Islet precursor cell (in vitro differentiated cells): ENCODE measurements around the gene COL9A3.

Source experiments
- DNase-seq: peaks from one replicate; pipeline ENCODE4 v3.0.0-alpha.2; 2018

COL9A3 gene

DNA sequence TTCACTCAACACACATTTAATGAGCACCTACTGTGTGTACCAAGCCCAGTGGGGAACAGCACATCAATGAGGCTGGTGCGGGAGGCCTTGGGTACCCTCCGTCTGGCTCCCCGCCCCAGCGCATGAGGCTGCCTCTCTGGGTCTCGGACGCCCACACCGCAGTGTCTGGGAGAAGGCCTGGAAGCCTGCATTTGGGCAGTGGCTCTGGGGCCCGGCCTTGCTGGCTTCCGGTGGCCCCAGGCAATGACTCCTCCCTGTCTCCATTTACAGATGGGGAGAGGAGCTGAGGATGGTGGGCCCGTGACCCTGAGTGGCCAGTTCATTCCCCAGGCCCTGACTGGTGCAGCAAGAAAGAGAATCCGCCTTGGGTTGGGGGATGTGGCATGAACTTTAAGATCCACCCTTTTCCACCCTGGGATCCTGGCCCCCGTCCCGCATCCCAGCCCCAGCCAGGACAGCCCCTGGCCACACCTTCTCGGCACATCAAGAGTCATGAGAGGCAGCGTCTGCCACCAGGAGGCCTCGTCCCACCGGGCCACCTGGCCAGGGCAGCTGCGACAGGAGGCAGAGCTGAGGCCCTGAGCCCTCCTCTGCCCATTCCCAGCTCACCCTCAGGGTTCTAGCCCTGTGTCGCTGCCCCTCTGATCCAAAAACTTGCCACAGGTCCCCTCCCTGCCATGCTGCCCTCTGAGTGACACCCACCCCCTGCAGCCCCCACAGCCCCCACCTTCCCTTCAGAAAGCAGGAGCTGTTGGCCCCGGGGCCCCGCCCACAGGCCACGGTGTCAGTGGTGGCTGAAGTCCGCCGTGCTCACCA is 38.0 kb upstream of the COL9A3 start:
- DNase-seq = no peak

DNA sequence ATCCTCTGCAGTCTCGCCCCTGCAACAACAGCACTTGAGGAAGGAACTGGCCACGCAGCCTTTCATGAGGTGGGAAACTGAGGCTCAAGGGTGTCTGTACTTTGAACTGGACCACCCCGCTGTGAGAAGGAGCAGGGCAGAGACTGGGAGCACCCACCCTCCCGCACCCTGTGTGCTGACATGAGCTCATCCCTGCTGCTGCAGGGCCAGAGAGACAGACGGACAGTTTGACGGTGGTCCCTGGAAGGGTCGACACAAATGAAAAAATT is 37.5 kb upstream of the COL9A3 start:
- DNase-seq = no peak

DNA sequence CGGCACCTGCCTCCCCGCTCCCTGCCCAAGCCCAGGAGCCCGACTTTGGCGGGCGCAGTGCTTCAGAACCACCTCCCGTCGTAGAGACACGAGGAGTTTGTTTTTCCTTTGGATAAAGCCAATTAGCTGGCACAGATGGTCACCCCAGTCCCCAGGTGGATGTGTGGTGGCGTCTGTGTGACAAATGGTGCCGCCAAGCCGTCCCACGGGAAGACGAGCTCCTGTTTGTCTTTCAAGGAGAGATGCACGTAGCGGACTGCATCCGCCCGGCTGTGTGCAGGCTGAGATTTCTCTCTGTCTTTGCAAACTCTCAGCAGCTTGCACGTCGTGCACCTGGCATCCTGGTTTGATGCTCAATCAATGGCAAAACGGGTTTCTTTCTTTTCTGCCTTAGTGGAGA is 36.6 kb upstream of the COL9A3 start:
- no peak for DNase-seq

DNA sequence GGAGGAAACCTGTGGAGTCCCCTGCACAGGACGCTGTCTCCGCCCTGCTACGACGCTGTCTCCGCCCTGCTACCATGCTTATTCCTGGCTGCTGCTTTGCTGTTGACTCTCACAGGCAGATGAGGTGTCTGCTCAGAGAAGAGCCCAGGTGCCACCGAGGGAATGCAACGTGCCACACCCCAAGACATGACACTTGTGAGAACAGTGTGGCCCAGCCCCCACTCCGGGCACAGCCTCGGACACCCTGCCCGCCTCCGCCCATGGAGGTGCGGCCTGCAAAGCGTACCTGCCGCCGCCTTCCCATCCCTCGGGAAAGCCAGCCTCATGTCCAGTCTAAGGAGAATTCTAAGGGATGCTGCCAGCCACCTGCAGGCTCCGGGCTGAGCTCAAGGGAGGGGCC is 36.2 kb upstream of the COL9A3 start:
- DNase-seq = no peak

DNA sequence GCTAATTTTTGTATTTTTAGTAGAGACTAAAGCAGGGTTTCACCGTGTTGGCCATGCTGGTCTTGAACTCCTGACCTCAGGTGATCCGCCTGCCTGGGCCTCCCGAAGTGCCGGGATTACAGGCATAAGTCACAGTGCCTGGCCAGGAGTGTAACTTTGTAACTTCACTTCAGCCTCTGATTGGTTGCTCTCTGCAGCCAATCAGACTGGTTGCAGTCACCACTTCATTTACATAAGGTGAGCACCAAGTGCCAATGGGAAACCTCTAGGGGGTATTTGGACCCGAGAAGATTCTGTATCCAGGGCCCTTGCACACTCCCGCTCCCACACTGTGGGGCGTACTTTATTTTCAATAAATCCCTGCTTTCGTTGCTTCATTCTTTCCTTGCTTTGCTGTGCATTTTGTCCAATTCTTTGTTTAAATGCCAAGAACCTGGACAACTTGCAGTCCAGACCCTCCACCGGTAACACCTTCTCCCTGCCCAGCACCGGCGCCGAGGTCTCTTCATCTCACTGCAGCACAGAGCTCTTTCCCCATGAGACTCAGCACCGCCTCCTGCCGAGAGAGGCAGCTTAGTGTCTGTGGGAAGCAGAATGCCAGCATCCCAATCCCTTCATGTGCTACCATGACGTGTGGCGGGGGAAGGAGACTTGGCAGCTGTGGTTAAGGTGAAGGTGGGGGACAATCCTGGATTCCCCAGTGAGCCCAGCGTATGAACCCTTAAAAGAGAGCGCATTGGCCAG is 34.5 kb upstream of the COL9A3 start:
- DNase-seq = no peak

DNA sequence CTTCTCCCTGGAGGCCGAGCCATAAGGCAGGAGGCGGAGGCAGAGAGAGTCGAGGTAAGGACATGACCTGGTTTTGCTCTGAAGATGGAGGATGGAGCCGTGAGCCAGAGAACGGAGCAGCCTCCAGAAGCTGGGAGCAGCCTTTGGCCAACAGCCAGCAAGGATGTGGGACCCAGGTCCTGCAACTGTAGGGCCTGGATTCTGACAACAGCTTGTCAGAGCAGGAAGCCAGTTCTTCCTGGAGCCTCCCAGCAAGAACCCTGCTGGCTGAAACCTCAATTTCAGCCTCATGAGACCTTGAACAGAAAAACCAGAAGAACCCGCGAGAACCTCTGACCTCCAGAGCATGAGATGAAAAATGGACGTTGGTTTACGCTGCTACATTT is 34.0 kb upstream of the COL9A3 start:
- no peak for DNase-seq

DNA sequence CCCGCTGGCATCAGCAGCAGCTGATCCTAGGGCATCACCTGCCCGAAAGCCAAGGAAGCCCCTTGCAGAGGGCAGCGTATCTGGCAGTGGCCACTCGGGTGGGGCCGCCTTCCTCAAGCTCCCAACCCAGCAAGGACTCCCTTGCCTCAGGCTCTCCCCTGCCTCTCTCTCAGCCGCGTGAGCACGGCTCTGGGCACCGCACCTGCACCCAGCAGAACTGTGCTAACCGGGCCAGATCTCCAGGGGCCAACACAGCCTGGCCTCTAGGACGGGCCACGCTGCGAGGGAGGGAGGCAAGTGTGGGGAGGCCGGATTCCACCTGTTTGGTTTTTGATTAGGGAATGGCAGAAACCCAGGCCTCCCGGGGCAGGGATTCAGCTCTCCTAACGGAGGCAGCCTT is 32.4 kb upstream of the COL9A3 start:
- no peak for DNase-seq

DNA sequence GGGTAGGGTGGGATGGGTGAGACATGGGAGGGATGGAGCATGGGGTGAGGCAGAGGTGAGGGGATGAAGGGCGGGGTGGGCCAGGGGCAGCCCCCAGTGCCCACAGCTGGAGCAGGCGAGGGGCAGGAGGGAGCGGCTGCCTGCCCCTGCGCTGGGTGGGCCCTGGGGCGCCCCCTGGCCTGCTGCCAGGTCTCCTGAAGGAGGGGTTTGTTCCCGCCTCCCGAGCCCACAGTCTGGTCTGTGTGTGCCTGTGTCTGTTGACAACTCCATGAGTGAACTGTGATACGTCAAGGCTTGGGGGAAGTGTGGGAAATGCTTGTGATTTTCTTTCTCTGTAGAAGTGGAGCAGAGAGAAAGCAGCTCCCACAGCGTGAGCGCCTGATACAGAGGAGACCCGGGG is 31.5 kb upstream of the COL9A3 start:
- no peak for DNase-seq

DNA sequence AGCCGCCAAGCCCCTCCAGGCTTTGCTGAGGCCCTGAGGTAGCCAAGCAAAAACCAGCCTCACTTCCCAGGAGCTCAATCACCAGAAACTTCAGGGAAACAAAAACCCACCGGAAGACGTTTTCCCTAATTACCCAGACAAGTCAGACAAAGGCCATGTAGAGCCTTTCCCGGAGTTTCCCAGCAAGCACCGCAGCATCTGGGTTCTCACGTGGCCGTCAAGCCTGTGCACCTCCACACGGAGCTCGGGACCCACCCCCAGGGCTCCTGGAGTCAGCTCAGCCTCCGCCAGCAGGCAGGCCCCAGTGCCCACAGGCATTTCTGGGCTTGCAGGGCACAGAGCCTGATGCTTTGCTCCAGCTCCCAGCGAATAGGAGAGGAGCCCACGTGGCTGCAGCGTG is 30.7 kb upstream of the COL9A3 start:
- DNase-seq = no peak

DNA sequence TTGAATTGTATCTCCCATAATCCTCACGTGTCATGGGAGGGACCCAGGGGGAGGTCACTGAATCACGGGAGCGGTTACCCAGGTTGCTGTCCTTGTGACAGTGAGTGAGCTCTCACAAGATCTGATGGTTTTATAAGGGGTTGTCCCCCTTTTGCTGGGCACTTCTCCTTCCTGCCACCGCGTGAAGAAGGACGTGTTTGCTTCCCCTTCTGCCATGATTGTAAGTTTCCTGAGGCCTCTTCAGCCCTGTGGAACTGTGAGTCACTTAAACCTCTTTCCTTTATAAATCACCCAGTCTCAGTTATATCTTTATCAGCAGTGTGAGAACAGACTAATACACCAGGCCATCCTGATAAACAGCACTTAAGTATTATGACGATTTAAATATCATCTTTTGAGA is 29.5 kb upstream of the COL9A3 start:
- no peak for DNase-seq

DNA sequence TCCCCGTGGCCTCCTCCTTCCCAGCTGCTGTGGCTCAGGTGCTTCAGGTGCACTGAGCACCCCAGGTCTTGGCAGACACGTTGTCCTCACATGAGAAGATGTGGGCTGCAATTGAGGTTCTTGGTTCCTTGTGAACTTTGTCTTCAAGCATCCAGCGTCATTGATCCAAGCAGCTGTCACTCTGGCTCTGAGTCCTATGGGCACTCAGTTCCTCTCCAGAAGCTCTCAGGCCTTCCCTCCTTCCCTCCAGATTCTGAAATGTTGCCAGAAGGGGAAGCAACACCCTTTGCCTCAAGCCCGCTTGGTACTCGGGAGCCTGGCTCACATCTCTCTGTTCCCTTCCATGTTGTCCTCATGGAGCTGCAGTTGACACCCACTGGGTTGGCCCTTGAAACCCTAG is 29.0 kb upstream of the COL9A3 start:
- DNase-seq = no peak

DNA sequence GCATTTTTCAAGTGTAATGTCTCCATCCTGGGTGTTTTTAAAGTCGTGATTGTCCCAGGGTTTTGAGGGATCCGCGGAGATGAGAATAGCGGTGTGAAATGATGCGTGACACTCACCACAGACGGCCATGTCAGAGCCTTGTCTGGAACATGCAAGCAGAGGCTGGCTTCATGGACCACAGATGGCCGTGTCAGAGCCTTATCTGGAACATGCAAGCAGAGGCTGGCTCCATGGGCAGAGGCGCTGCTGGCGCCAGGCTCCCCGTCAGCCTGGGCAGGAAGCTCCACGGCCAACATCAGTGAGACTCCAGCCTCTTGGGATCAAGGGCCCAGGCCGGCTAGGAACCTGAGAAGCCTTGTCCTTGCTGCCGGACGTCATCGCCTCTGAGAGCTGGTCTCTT is 28.2 kb upstream of the COL9A3 start:
- DNase-seq = no peak

DNA sequence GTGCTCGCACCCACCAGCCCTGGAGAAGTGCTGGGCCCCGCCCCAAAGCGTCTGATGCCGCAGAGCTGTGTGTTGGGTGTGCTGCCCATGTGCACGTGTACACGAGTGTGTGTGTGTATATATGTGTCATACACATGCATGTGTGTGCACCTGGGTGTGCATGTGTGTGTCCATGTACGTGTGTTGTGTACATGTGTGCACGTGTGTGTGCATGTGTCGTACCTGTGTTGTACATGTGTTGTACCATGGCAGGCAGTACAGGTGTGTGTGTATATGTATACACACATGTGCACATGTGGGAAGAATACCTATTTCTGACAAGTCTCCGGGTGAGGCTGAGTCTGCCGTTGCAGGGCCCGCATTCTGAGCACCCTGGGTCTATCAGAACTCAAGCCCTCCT is 26.8 kb upstream of the COL9A3 start:
- no peak for DNase-seq

DNA sequence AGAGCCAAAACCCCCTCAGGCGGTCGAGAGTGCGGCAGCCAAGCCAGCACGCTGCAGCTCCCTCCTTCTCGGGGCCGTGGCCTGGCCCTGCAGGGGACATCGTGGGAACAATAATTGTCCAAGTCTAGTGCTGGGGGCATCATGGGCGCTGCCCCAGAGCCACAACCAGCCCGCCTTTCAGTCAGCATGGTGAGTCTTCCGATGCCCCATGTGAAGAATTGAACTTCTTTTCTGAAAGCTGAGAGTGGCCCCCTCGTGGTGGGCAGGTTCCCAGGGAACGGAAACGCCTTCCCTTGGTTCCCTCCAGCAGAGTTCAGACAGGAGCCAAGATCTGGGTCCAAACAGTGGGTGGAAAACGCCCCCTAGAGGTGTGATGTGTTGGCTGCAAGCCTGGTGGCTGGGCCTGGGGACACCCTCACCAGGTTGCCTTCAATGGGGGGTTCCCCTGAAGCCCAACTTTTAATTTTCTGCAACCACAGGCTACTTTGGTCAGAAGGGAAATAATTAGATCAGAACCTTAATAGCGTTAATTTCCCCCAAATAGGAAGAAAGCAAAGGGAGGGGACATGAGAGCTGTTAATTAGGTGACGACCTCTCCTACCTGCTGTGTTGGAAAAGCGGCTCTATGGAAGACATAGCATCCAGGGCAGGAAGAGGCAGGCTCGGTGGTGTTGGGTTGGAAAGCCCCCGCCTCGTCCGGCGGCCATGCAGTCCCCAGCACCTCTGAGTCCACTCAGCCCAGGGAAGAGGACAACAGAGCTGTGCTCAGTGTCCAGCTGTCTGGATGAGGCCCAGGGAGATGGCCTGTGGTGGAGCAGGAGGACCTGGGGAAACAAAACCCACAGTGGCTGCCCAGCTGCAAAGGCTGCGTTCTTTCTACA is 25.3 kb upstream of the COL9A3 start:
- peak; percentile 95 for DNase-seq

DNA sequence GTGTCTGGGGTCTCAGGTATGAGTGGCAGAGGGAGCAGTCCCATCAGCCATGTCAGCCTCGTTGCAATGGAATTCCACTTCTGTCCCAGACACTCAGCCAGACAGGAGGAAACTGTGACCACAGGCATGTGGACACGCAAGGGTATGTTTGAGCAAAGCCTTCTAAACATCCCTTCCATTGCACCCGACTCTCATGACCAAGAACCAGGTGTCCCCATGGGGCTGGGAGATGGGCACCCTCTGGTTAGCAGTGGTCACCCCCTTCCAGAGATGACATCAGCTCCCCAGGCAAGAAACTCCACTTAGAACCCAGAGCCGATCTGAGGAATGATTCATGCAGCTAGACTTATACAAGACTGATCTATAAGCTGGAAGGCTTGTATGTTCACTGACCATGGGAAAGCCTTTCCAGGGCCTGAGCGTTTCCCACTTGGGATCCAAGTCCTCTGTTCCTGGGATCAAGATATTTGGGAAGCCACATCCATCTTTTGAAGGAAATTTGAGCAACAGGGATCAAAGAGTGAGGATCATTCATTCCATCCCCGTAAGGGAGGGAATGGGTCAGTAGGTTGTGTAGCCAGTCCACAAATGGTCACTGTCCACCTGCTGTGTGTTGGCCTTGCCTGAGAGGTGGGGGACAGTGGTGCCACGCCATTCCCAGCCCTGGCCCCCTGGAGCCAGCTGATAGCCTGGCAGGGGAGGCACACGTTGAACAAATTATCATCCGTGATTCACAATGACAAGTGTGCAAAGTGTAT is 24.5 kb upstream of the COL9A3 start:
- peak; percentile 95 for DNase-seq

DNA sequence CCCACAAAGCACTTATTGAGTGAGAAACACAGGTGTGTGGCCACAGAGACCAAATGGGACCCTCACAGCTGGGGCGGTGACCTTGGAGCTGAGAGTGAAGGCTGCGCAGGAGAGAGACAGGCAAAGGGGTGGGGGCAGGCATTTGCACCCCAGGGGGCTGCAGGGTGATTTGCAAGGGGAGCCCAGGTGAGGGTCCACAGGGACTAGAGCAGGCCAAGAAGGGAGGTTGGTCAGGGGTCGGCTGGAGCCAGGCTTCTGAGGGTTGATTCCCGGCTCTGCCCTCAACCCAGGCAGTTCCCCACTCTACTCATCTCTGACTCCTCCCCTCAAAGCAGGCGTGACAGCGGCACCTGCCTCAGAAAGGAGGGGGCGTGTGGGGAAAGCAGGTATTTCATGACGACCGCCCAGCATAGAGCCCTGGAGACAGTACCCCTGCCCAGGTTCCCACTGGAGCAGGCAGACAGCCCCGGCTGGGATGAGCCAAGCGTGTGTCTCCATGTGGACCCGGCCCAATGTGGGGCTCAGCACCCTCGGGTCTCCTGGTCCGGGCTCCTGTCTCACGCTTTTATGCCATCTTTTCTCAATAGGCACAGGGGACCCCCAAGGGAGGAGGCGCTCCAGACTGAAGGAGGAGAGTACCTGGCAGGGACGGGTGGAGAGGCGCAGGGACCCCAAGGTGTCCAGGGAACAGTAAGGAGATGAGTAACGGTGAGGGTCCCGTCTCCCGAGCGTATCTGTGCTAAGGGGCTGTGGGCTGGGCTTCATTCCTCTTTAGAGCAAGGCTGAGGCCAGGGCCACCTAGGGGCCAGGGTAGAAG is 23.7 kb upstream of the COL9A3 start:
- no peak for DNase-seq

DNA sequence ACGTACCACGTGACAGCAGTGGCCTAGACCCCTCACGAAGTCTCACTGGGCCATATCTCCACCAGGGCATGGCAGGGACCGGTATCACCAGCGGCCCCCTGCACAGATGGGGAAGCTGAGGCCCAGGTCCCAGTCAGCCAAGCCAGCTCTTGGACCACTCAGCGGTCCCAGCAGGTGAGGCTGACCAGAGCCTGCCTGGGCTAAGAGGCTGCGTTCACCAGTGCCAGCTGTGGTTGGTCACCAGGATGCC is 23.2 kb upstream of the COL9A3 start:
- no peak for DNase-seq

DNA sequence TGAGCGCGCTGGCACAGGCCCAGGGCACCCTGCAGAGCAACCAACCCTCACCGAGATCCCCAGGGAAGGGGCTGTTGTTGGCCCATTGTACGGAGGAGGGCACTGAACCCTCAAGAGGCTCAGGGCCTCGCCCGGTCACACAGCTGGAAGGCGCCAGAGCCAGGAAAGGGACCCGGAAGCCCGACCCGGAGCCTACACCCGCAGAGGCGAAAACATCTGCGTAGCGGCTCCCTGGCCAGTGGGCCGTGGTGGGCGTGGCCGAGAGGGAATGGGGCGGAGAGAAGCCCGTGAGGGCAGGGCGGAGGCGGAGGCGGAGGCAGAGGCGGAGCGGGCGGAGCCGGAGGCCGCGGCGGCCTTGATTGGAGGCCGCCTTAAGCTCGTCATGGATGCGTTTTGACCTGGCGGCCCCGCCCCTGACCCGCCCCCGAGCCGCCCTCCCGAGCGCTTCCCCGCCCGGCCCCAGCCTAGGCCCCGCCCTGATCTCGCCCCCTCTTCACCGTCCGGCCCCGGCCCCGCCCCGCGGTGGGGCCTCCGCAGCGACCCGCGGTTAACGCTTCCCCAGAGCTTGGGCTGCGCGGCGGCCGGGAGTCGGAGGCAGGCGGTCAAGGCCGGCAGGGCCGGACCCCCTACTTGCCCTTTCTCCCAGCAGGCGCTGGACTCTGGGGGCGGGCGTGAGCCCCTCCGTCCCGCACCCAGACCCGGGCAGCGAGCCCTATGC is 22.7 kb upstream of the COL9A3 start:
- peak; percentile 98 for DNase-seq

DNA sequence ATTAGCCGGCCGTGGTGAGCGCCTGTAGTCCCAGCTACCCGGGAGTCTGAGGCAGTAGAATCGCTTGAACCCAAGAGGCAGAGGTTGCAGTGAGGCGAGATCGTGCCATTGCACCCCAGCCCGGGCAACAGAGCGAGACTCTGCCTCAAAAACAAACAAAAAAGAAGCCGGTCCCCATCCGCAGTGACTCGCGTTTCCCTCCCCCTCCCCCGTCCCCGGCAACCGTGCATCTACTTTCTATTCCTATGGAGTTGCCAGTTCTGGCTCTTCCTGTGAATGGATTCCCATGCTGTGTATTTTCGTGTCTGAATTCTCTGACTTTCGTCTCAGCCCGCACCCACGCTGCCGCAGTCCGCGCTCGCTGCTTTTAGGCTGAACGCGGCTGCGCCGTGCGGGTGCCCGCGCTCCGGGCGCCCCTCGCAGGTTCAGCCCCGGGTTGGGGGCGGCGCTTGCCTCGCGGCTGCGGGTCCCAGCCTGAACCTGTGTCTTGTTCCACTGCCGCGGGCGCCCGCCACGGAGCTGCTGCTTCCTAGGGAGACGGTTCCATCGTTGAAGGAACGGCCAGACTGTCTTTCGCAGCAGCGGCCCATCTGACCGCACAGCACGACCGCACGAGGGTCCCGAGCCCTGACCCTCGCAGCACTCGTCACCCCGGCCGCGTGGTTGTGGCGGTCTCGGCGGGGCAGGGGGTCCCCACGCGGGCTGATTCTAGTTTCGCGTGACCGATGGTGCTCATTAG is 21.7 kb upstream of the COL9A3 start:
- DNase-seq = peak; percentile 86

DNA sequence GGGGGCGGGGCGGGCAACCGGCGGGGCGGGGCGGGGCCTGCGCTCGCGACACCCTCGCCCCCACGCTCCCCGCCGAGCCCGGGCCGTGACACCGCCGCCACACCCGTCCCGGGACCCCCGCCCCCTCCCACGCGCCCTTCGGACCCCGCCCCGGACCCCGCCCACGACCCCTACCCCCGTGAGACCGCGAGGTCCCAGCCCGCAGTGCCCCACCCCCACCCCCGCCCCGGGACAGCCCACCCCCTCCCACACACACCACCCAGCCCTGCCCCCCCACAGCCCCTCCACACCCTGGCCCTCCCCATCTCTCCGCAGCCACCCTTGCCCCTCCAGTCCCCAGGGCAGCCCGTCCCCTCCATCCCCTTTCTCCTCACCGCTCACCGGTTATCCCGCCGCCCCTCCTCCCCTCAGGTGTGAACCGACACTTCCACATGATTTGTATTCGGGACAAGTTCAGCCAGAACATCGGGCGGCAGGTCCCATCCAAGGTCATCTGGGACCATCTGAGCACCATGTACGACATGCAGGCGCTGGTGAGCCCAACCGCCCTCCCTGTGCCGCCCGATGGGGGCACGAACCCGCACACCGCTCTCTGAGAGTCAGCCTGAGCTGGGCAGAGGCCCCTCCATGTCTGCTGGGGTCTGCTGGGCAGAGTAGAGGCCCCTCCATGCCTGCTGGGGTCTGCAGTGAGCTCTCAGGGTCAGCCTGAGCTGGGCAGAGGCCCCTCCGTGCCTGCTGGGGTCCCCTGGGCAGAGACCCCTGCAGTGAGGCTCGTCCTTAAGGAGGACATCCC is 20.0 kb upstream of the COL9A3 start:
- DNase-seq = no peak
